ENCODE data around the gene FNDC3A.
A peak's percentile ranks its signal among the peaks of the same experiment; 100 is the strongest.

The FNDC3A gene, protein sequence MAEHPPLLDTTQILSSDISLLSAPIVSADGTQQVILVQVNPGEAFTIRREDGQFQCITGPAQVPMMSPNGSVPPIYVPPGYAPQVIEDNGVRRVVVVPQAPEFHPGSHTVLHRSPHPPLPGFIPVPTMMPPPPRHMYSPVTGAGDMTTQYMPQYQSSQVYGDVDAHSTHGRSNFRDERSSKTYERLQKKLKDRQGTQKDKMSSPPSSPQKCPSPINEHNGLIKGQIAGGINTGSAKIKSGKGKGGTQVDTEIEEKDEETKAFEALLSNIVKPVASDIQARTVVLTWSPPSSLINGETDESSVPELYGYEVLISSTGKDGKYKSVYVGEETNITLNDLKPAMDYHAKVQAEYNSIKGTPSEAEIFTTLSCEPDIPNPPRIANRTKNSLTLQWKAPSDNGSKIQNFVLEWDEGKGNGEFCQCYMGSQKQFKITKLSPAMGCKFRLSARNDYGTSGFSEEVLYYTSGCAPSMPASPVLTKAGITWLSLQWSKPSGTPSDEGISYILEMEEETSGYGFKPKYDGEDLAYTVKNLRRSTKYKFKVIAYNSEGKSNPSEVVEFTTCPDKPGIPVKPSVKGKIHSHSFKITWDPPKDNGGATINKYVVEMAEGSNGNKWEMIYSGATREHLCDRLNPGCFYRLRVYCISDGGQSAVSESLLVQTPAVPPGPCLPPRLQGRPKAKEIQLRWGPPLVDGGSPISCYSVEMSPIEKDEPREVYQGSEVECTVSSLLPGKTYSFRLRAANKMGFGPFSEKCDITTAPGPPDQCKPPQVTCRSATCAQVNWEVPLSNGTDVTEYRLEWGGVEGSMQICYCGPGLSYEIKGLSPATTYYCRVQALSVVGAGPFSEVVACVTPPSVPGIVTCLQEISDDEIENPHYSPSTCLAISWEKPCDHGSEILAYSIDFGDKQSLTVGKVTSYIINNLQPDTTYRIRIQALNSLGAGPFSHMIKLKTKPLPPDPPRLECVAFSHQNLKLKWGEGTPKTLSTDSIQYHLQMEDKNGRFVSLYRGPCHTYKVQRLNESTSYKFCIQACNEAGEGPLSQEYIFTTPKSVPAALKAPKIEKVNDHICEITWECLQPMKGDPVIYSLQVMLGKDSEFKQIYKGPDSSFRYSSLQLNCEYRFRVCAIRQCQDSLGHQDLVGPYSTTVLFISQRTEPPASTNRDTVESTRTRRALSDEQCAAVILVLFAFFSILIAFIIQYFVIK

DNA sequence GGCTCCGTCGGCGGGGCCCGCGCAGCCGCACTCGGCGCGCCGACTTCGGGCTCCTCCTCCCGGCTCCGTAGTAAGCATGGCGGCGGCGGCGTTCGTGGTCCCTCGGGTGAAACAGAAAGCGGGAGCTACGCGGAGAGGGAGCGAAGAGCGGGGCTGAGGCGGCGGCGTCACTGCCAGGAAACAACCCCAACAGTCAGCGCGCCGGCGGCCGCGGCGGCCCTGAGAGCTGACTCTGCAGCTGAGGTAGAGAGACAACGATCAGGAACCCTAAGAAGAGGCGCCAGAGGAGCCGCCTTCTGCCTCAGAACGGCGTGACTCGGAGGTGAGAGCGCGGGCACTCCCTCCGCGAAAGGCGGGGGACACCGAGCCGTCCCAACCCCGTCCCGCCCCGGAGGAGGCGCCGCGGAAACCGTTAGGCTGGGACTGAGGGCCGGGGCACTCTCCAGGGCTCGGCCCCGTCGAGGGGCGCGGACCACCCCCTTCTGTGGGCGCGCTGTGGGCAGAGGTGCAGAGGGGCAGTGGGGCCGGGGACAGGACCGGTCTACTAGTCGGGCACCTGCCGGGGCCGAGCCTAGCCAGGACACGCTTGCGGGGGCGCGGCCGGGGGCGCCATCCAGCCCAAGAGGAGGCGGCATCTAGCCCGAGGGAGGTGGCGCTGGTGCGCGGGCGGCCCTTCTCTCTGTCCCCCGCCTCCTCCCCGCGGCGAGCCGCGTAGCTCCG lies at the start of gene FNDC3A:
Gene FNDC3A, plus strand, starts transcription at position 57 of the 720 bp plus-strand sequence. CDS start 30,279 bp downstream, outside the sequence.
- peak; percentile 86 for DNase-seq

DNA sequence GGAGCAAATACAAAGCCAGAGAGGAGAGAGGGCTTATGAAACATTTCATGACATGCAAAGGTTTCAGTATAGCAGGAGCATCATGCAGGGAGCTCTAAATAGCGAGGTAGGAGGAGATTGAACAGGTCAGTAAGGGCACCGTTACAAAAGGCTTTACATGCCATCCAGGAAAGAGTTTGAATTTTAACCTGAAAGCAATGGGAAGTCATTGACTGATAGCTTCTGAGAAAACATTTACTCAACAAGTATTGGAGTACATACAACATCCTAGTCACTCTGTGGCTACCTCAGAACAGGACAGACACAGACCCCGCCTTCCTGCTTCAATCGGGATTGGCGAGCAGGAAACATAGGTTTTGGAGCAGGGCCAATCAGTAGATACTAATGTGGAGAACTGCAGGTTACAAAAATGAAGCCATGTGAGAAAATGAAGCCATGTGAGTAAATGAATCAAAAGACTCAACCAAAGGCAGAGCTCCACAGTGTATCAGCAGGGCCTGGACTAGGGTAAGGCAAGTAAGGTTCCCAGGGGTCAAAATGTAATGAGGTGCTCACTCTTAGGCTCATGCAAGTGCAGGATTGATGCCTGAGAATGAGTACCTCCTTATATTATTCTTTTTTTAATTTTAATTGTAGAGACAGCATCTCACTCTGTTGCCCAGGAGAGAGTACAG lies 46.8 kb upstream of the FNDC3A start:
- DNase-seq = no peak

DNA sequence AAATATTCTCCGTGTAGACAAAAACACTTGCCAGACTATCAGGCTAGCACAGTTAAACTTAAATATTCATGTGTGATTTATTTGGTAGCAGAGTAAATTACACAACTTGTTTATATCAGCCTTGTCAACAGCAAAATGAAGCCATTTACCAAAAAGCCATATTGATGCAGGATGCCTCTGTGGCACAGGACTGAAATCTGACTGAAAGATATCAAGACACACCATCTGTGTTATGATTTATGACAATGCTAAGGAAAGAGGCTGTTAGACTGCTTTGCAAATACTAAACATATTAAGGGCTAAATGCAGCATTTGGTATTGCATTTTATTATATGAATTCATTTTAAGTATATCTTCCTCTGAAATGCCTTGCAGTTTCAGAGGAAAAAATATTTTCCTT lies 44.8 kb upstream of the FNDC3A start:
- peak; percentile 8 for DNase-seq

DNA sequence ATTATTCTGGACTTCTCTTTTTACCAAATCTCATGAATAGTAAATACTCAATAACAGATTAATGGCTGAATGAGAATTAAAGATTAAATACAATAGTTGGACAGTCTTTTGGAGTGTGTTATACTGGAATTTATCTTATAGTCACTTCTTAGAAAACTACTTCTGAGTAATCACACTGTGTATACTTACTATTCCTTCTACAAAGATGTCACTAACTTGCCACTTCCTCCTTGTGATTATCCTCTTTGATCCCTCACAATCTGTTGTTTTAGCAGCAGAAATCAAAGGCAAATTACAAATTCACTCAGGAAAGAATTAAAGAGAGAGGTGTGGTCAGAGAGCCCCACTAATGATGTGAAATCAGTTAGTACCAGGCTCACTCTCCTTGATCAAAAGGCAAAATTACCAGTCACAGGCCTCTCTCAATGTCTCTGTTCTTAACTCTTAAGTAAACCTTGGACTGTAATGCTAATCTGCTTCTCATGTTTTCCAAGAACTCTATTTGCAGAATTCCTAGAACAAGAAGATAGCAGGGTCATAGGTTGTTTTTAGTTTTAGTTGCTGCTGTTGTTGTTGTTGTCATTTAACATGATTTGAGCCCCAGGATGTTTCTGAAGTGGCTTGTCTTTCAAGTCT lies 37.3 kb upstream of the FNDC3A start:
- no peak for DNase-seq

DNA sequence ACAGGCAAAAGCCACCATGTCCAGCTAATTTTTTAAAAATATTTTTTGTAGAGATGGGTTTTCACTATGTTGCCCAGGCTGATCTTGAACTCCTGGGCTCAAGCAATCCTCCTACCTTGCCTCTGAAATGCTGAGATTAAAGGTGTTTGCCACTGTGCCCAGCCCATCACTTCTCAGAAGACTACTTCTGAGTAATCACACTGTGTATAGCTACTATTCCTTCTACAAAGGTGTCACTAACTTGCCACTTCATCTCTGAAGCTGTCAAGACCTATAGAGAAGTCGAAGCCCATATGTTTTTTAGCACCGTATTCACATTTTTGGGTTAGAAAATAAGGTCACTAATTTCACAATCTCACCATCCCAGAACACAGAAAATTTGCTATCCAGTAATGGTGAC lies 36.0 kb upstream of the FNDC3A start:
- DNase-seq = no peak

DNA sequence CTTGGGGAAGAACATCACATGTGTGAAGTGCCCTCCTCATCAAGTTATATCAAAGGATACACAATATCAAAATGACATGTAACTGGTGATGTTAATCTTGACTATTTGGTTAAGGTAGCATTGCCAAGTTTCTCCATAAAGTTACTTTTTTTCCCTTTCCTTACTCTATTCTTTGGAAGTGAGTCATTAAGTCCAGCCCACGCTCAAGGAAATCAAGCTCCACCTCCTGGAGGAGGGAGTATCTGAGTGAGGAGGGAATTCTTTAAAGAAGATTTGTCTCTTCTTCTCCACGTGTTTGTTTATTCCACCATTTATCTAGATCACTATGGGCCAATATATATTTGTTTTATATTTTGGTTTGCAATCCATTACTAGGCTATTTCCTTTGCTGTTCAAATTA lies 33.6 kb upstream of the FNDC3A start:
- no peak for DNase-seq

DNA sequence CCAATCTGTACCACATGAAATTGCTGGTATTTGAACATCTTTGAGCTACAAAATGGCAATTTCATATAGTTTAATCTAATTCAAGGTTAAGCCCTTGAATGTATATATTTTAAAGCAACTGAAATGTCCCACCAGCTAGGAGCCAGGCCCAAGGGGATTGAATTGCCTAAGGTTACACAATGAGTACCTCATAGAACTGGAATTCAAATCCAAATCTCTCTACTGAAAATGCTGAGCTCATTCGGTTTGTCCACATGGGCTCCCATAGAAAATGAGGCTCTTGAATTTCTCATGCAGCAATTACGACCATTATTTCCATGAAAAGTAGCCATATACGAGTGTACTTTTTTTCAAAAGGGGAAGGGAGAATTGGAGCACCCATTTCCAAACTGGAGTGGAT lies 31.5 kb upstream of the FNDC3A start:
- no peak for DNase-seq

DNA sequence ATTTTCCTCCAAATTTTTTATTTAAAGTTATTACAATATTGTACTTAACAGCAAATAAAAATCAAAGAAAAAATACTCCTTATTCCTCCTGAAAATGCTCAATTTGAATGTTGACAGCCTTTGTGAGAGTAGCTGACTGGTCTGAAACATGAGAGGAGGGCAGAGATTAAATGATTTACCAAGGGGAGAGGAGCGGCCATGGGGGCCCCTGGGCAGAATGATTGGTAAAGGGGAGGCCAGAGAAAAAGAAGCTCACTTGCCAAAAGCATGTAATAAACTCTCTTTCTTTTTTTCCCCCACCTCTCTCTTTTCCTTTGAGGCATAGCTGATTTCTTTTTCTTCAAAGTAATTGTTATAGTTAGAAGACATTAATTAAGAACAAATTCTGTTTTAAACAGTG lies 30.1 kb upstream of the FNDC3A start:
- DNase-seq = no peak

DNA sequence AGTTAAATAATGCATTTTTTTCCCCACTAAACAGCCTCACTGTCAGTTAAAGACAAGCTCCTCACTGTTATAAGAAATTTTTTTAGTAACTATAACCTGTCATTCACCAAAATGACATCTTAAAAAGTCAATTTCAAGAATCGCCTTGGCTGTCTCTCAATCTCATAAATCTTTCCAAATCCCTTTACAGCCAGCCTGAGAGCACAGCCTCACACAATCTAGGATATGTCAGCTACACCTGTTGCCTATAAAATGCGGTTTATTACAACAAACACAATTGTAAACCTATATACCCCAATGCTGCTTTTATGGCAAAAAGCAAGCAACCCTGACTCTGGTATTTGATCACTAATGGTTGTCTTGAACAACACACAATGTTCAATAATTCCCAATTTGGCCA lies 29.5 kb upstream of the FNDC3A start:
- no peak for DNase-seq

DNA sequence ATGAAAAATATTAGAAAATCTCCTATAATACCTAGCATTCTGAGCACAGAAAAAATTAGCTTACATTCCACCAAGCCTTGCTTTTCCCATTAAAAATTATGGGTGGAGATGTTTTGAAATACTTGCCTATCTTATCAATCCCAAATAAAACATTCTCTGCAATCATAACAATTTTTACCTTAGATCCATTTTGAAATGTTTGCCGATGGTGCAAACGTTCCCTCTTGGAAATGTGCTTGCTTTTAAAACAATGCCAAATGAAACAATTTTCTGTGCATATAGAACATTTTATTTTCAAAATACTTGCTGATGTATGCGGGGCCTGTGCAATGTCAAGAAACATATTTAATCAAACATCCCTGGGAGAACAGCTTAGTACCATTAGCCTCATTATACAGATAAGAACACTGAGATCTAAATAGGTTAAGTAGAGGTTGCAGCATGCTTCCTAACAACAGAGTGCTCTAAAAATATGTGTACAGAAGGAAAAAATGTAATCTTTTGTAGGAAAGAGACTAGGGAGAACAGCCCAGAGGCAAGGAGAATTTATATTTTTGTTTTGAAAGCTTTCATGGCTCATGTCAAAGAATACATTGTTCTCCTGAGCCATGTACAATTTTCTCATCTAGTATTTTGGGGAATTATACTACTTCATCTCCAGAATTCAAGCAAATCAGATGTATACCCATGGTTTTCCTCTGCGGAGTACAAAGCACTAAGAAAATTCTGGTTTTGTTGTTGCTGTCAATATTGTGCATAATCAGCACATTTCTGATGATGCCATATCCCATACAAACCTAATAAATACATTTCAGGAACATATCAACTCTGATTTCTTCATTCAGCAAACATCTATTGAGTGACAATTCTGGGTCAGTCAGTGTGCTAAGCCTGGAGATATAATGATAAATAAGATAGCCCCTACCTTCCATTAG lies 25.9 kb upstream of the FNDC3A start:
- DNase-seq = no peak

DNA sequence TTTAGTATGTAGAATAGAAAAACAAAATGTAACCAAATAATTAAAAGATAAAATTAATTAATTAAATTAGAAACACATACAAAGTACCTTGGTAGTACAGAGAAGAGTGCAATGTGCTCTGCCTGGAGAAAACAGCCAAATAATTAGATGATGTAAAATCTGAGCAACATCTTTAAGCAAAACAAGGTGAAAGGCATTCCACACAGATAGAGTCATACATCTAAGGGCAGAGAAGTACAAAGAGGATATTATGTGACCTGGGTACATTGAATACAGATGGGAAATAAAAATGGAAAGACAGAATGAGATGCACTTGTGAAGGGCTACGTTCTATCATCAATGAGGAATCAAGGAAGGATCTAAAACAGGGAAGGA lies 25.2 kb upstream of the FNDC3A start:
- no peak for DNase-seq

DNA sequence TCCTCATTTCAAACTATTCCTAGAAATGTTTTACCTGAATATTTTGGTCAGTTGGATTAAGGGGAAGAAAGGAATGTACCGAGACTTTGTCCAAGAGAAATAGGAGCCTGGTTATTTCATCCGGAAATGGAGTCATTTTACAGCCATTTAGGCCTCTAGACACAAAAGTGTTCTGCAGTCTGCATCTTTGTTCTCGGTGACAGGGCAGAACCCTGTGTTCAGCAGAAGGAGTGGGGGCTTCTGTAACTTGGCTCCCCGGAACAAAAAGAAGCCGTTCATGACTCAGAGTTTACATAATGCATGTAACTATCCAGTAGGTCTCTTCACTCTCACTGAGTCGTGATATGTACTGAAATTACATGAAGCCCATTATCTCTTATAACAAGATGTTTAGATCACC lies 21.6 kb upstream of the FNDC3A start:
- no peak for DNase-seq

DNA sequence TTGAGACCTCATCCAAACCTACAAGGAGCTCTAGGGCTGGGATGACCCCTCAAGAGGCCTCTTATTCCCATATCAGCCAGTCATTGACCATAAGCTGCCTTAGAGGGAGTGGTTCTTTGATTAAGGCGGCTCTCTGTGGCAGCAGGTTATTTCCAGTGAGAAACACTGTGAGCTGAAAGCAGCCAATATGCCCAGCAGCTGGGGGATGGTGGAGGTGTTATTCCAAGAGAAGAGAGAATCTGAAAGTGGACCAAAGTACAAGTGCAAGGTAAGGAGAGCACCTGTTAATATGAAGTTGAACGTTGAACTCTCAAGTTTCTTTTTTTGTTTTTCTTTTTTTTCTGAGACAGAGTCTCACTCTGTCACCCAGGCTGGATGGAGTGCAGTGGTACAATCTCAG lies 20.2 kb upstream of the FNDC3A start:
- DNase-seq = no peak

DNA sequence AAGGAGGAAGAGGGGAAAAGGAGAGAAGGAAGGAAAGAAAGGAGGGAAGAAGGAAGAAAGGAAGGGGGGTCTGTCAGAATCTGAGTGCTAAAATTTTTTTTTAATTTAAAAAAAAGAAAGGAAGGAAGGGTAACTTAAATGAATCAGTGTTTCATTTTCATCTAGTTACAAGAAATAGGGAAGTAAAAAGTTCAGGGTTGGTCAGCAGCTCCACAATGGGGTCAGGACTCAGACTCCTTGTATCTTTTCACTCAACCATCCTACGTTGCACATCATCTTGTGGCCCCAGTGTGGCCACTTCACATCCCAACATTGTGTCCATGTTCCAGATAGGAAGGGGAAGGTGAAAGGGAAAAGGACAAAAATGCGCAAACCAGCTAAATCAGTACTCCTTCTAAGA lies 14.3 kb upstream of the FNDC3A start:
- no peak for DNase-seq

DNA sequence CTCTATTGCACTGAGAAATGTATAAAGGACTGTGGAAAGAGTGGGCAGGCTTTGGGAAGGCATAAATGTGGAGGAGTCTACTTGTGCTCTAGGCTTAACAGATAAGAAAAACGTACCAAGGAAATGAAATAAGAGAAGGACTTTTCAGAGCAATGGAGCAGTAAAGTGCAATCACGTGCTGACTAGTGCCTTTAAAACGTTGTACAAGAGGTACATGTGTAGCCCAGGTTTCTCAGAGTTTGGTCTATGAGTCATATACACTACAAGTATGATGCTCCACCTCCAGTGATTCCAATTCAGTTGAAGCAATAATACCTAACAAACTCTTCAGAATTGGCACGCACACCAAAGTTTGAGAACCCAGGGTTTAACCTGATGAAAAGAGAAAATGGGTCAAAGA lies 13.4 kb upstream of the FNDC3A start:
- DNase-seq = no peak

DNA sequence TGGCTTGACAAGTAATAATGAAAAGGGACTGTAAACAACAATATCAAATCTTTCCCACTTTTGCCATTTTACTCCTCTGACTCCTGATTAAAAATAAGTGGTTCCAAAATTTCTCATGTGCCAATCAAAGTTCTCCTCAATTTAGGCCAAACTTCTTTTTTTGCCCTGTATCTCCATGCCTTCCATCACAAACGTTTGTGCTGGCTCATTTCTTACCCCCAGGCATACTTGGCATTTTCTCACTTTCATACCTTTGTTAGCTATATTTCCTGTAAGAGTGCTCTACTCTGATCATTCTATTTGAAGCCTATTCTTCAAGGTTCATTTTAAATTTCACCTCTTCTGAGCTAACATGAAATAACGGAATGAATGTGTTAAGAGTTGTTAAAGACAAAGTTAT lies 10.0 kb upstream of the FNDC3A start:
- DNase-seq = no peak

DNA sequence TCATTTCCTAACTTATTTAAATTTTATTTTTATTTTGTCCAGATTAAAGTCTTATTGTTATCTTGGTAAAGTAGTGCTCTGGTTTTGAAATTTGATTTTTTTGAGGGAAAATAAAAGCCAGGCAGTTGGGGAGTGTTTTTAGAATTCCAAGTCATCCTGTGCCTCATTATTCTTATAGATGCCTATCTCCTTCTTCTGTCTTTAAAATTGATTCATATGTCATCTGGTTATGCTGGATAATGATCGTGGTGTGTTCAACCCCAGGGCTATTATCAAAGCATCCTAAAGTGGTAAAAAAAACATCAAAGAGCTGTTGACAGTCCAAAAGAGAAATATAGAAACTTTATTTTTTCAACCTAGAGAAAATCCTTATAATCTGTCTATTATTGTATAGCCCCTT lies 6.0 kb upstream of the FNDC3A start:
- no peak for DNase-seq

DNA sequence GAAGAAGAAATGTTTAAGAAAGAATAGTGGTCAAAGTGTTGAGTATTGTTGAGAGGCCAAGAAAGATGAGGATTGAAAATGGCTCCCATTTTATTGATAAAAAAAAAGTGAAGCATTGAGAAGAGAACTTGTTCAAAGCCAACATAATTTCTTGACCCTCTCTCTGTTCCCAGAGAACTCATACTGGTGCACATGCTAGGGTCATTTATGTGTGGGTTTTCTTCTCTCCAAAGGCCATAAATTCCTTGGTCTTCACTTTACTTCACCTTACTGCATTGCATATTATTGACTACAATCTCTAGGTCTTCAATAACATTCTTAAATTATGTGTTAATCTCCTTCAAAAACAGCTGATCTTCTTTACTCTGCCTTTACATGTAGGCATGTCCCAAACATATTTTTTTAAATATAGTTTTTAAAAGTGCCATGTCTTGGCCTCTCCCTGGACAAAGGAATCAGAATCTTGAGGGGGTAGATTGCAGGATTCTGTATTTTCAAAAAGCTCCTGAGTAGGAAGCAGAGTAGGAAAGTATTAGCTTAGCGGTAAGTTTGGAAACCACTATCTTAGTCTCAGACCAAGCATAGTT lies 1.8 kb upstream of the FNDC3A start:
- no peak for DNase-seq

DNA sequence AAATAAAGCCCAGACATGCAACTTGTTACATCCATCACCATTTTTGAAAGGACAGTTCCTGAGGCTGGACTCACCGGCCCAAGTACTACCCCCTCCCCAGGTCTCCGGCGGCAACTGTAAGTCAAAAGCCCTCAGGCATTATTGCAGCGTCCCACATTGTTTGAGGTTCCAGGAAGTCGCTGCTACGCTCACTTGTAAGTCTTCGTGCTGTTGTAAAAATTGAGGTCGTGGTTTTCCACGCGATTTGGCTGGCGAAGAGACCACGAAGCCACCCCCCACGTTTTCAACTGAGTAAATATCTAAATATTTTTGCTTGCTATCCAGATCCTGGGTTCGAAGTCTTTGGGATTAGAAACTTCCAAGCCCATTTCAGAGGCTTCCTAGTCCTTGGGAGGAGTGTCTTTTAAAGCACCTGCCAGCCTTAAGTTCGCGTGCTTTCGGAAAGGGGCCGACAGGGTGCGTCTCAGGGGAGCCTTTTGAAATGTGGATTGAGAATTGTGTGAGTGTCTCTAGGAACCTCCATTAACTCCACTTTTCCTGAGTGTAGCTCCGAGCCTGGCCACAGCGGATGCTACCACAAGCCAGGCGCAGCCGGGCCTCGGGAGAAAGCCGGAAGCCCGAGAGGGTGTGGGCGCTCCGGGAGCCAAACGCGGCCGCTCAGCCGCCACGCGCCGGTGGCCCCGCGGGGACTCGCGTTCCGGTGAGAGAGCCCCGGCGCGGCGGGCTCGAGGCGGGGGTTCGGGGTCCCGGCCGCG lies 434 bp upstream of the FNDC3A start:
- peak; percentile 79 for DNase-seq
